Fibroblast of lung (primary cell): ENCODE data around the gene EML4. TPM values are rescaled to one million over a fixed set of nuclear protein-coding genes. Genes with fewer than 3 reads are reported as not detected.
A peak's percentile ranks its signal among the peaks of the same experiment; 100 is the strongest.

ENCODE experiments used
- DNase-seq, 2 donors: peaks; one replicate each; pipeline versions ENCODE4 v3.0.0 to v3.0.0-alpha.2; 2010; ENCODE audit warnings: low read depth in 2 of 2
- H2AFZ ChIP-seq: 2 replicates; pipeline ENCODE4 v1.5.1; 2012; ENCODE audit warnings: low read length, control low read depth, inconsistent platforms
- H3K27ac ChIP-seq: 2 replicates; pipeline ENCODE4 v1.5.1; 2011; ENCODE audit warnings: low read length, control low read depth; ENCODE audit not compliant: insufficient read depth
- H3K27me3 ChIP-seq: 2 replicates; pipeline ENCODE4 v1.5.1; 2011; ENCODE audit warnings: mild to moderate bottlenecking, low read length; ENCODE audit not compliant: control insufficient read depth, insufficient read depth
- H3K36me3 ChIP-seq: 2 replicates; pipeline ENCODE4 v1.5.1; 2011; ENCODE audit warnings: low read length; ENCODE audit not compliant: control insufficient read depth, insufficient read depth
- H3K4me1 ChIP-seq: 2 replicates; pipeline ENCODE4 v1.5.1; 2011; ENCODE audit warnings: low read length; ENCODE audit not compliant: control insufficient read depth, insufficient read depth; ENCODE audit errors: extremely low read depth
- H3K4me2 ChIP-seq: 2 replicates; pipeline ENCODE4 v1.5.1; 2011; ENCODE audit warnings: low read length, control low read depth; ENCODE audit not compliant: insufficient read depth; ENCODE audit errors: extremely low read depth
- H3K4me3 ChIP-seq, 4 experiments: fragments of 200-600 bp in 1 of 4; sonication (generic) in 1 of 4; replicated peaks in 1 of 4; 2 replicates each; pipeline ENCODE4 v1.5.1; 2011 to 2016; ENCODE audit warnings: low read length in 4 of 4, low read depth in 3 of 4, mild to moderate bottlenecking in 3 of 4, control low read depth in 2 of 4, inconsistent platforms in 1 of 4, mixed read lengths in 1 of 4; ENCODE audit not compliant: insufficient read depth in 1 of 4; ENCODE audit errors: control extremely low read depth in 1 of 4
- H3K79me2 ChIP-seq: 2 replicates; pipeline ENCODE4 v1.5.1; 2012; ENCODE audit warnings: mild to moderate bottlenecking, low read length, inconsistent platforms; ENCODE audit not compliant: control insufficient read depth, insufficient read depth
- H3K9ac ChIP-seq: 2 replicates; pipeline ENCODE4 v1.5.1; 2011; ENCODE audit warnings: mild to moderate bottlenecking, low read length, control low read depth; ENCODE audit not compliant: insufficient read depth
- H3K9me3 ChIP-seq: 2 replicates; pipeline ENCODE4 v1.5.1; 2012; ENCODE audit warnings: low read depth, low read length; ENCODE audit not compliant: control insufficient read depth, insufficient read depth
- H4K20me1 ChIP-seq: 2 replicates; pipeline ENCODE4 v1.5.1; 2011; ENCODE audit warnings: low read length; ENCODE audit not compliant: control insufficient read depth, insufficient read depth; ENCODE audit errors: extremely low read depth
- CTCF ChIP-seq, 2 donors: IDR thresholded peaks in 1 of 2; conservative IDR thresholded peaks in 1 of 2; 1 replicate in 1 of 2; 2 replicates in 1 of 2; pipeline ENCODE4 v1.5.1; 2011 to 2012; ENCODE audit warnings: low read length in 2 of 2, control low read depth in 1 of 2, inconsistent platforms in 1 of 2, low read depth in 1 of 2, mild to moderate bottlenecking in 1 of 2
- EZH2 ChIP-seq: IDR thresholded peaks from 2 replicates; pipeline ENCODE4 v1.5.1; 2012; ENCODE audit warnings: low read length, control low read depth, mild to moderate bottlenecking; ENCODE audit errors: missing control alignments
- polyA plus RNA-seq, 2 donors: library from polyadenylated mRNA; depleted of rRNA in 1 of 2; stranded (reverse) in 1 of 2; unstranded in 1 of 2; fragments of >200 nt; gene quantifications; 2 replicates each; pipeline ENCODE4 v1.2.1, GENCODE V29; 2011 to 2012; ENCODE audit warnings: missing spikeins in 1 of 2
- total RNA-seq: library from RNA; depleted of rRNA; stranded (reverse); fragments of >200 nt; gene quantifications from 2 replicates; pipeline ENCODE4 v1.2.1, GENCODE V29; 2014

Gene EML4
- total and polyA plus RNA-seq, 2 donors (not counting 1 experiment from before 2014, with no cell fraction given) = 49.5 to 62.7 TPM

GRCh38 chr2:42176992-42177738, 8.0 kb downstream of the EML4 start:
- Histone ChIP-seq H3K9me3 (no peaks in the 10 kb centered on the region), H3K27ac (no peak overlapping the region), H3K36me3 (no peaks in the 10 kb centered on the region), H3K4me3 (no peak overlapping the region), H2AFZ (no peak overlapping the region), H4K20me1 (no peaks in the 10 kb centered on the region), H3K79me2 (peaks cover 85% of the 10 kb centered on the region), H3K27me3 (no peaks in the 10 kb centered on the region), H3K4me1 (no peaks in the 10 kb centered on the region), H3K9ac (no peak overlapping the region), H3K4me2 (no peak overlapping the region)
- DNase-seq = no peak
- TF ChIP-seq EZH2 (no peak), CTCF (conservative IDR thresholded peaks at IDR 0.05 in 1 of 2, IDR thresholded peaks at IDR 0.05 in 1 of 2; ENCODE audit: low read depth in 1 of 2, low read length in 2 of 2) (no peak)

GRCh38 chr2:42178335-42178734, 9.2 kb downstream of the EML4 start:
- H3K27ac ChIP-seq = no peak overlapping the region
- no peaks in the 10 kb centered on the region for H3K36me3 ChIP-seq
- no peak overlapping the region for H3K4me2 ChIP-seq
- H3K27me3 ChIP-seq = no peaks in the 10 kb centered on the region
- TF ChIP-seq EZH2 (no peak), CTCF (conservative IDR thresholded peaks at IDR 0.05 in 1 of 2, IDR thresholded peaks at IDR 0.05 in 1 of 2; ENCODE audit: low read depth in 1 of 2, low read length in 2 of 2) (no peak)
- H3K4me3 ChIP-seq = no peak overlapping the region
- no peaks in the 10 kb centered on the region for H4K20me1 ChIP-seq
- no peak overlapping the region for H3K9ac ChIP-seq
- H3K9me3 ChIP-seq = no peaks in the 10 kb centered on the region
- peaks cover 2% of the 10 kb centered on the region for H3K4me1 ChIP-seq
- H2AFZ ChIP-seq = no peak overlapping the region
- H3K79me2 ChIP-seq = peaks cover 84% of the 10 kb centered on the region
- DNase-seq = no peak

GRCh38 chr2:42180300-42180699, 11.1 kb downstream of the EML4 start:
- H3K79me2 ChIP-seq = peaks cover 80% of the 10 kb centered on the region
- no peak overlapping the region for H3K27ac ChIP-seq
- no peaks in the 10 kb centered on the region for H4K20me1 ChIP-seq
- H3K4me1 ChIP-seq = peaks cover 2% of the 10 kb centered on the region
- H3K4me2 ChIP-seq = no peak overlapping the region
- H3K27me3 ChIP-seq = no peaks in the 10 kb centered on the region
- peak in 1 of 2 donors; percentile 12 for DNase-seq
- no peak for TF ChIP-seq CTCF (conservative IDR thresholded peaks at IDR 0.05 in 1 of 2, IDR thresholded peaks at IDR 0.05 in 1 of 2; ENCODE audit: low read depth in 1 of 2, low read length in 2 of 2)
- TF ChIP-seq EZH2 = no peak
- H3K4me3 ChIP-seq = no peak overlapping the region
- H3K9me3 ChIP-seq = no peaks in the 10 kb centered on the region
- no peaks in the 10 kb centered on the region for H3K36me3 ChIP-seq
- no peak overlapping the region for H2AFZ ChIP-seq
- H3K9ac ChIP-seq = no peak overlapping the region
